Anterior cingulate cortex (tissue), 58 donors: ENCODE results near the gene MATCAP1.

ENCODE experiments used
- DNase-seq, 58 donors: peaks; one replicate each; lab custom pipeline; 2025; lab: John Stamatoyannopoulos, UW

Gene MATCAP1

DNA sequence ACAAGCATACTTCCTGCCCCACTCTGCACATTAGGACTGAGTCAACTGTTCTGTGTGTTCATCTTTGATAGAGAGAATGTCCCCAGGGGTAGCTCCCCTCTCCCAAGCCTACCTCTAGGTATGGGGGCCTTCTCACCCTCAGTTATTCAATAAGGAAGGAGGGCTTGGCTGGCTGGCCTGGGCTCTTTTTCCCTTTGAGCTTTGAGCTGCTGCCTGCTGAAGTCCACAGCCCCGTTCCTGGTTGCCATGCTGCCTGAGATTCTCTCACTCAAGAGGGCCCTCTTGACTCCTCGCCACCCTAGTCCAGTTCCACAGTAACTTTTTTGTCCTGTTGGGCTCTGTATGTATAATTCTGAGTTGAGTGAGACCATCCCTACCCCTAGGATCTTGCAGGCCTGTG, 38.0 kb downstream of the MATCAP1 start:
- no peak for DNase-seq

DNA sequence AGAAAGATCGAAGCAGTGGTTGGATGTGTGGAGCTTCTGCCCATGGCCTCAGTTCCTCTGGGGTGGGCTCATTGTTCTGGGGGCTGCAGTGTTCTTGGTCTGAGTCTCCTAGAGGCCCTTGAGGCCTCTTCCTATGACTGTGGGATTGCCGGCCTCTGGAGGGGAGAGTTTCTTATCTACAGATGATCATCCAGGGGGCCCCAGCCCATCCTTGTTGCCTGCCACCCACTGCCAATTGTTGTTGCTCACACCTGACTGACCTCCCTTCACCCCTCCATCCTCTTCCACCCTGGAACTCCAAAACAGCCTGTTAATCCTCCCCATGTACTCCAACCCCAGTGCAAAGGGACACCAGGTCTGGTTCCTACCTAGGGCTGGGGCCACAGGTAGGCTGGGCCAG, 38.8 kb downstream of the MATCAP1 start:
- DNase-seq: no peak

DNA sequence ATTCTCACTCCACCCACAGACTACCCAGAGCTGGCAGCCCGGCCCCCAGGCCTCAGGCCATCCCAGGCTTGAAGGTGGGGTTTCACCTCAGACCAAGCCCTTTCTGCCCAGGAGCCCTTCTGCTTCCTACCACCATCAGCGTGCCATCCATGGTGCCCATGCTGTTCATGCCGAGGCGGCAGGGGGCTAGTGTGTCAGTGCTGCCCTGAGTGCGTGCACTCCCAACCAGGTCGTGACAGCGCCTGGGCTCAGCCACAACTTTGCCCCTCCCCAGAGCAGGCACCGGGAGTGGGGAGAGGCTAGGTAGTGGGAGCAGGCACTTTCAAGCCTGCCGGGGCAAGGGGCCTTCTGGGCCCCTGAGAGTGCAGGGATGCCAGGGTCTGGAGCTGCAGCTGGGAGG, 41.4 kb downstream of the MATCAP1 start:
- no peak for DNase-seq

DNA sequence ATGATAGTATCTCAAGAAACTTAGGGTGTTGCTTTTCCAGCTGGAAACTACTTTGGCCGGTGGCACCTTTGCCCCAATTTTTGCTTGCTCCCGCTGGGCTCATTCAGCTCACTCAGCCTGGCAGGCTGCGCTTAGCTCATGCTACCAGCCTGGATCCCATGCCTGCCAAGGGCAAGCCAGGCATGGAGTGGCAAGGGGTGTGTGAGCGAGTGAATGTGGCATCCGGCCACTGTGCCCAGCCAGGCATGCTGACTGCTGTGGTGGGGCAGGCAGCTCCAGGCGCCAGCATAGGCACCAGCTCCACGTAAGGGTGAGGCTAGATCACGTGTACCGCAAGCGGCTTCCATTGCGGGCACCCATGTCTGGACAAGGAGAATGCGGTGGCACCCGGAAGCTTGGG, 42.4 kb downstream of the MATCAP1 start:
- DNase-seq: peak in 1 of 58 donors; percentile 11

DNA sequence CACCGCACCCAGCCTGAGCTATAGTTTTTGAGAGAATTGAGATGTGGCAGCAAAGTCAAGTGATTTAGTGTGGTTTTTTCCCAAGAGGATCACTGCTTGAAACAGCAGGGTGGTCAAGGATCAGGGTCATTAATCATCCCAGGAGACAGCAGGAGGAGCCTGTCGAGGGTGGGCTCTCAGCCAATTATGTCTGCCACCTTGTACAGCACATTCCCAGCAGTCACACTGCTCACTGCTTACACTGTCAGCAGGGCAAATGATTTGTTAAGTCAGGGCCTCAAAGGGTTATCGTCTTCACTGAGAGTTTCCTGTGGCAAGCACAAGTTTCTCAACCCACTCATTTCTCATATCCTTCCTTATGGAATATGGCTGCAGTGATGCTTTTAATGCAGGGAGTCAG, 46.2 kb downstream of the MATCAP1 start:
- no peak for DNase-seq

DNA sequence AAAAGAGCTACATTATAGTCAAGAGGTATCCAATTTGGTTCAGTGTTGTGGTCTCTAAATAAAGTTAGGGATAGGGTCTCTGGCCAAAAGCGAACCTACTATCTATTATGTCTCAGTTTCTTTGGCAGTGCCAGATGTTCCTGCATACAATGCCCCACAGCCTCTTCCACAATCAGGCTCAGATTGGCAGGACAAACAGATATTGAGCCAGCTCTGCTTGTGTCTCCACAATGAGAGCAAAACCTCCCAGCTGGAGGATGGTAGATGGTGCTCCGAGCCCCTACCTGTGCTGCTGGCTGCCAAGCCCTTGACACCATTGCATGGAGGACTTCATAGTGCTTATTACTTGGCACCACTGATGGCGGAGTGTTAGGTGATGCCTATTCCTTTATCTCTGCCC, 54.3 kb downstream of the MATCAP1 start:
- DNase-seq: peak in 15 of 58 donors; percentile 15 to 55 (median 26)

DNA sequence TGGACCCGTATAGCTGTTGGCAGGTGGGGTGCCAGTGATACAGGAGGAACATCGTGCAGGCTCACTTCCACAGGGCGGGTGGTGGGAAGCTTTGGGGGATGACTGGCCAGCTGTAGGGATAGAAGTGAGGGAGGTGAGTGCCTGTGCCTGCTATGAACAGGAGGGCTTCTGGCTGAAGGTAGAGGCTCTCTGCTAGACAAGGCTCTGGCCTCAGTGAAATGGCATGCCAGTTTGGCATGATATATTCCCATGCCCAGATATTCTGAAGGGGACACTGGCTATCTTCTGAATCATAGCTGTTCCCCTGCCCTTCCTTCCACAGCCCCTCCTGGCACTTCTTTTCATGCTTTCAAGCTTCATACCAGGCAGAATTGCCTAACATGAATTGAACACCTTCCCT, 54.9 kb downstream of the MATCAP1 start:
- no peak for DNase-seq

DNA sequence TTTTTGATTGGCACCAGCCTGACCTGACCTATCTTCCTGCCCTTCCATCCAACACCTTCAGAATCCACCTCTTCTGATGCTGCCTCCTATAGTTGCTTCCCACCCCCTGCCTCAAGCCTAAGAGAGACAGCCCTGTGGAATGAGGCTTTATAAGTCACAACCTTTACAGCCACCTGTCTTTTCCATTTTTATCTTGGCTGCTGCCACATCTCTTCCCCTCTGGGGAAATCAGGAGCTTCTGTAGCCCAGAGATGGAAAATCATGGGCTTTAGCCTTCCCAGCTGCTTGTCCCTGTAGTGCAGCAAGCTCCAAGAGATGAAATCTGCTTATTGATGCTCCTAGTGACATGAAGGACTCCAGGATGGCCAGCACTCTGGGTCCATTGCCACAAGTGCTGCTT, 55.3 kb downstream of the MATCAP1 start:
- DNase-seq: no peak
